Caco-2 (cell line): ENCODE results near the gene ARHGAP4. TPM values are rescaled to one million over a fixed set of nuclear protein-coding genes. Genes with fewer than 3 reads are reported as not detected.

Source experiments
- BruUV-seq: library from RNA; stranded (reverse); fragments of 400-500 nt; replicated peaks from 2 replicates; lab custom pipeline; 2021; lab: Mats Ljungman, UMichigan
- CTCF ChIA-PET: fragments of 300-600 bp; sonication (Branson Sonifier 250); formaldehyde crosslinking; loops from one replicate; lab custom pipeline; 2022; ENCODE audit warnings: antibody characterized with exemption; lab: Charles Lee
- POLR2A ChIA-PET: fragments of 300-600 bp; sonication (Branson Sonifier 250); formaldehyde crosslinking; loops from one replicate; lab custom pipeline; 2022; ENCODE audit warnings: antibody characterized with exemption; lab: Charles Lee
- DNase-seq, 2 experiments: peaks; one replicate each; pipeline versions ENCODE4 v3.0.0 to v3.0.0-alpha.2; 2020 to 2022
- H3K27me3 ChIP-seq: replicated peaks from 2 replicates; pipeline ENCODE4 v1.6.0; 2011; ENCODE audit warnings: low read length; ENCODE audit not compliant: control insufficient read depth, insufficient read depth
- H3K36me3 ChIP-seq: 2 replicates; pipeline ENCODE4 v1.5.1; 2011; ENCODE audit warnings: low read length; ENCODE audit not compliant: control insufficient read depth, insufficient read depth
- H3K4me1 ChIP-seq: fragments of 250-450 bp; sonication (Bioruptor Pico); 2 replicates; pipeline ENCODE4 v1.5.1; 2020; ENCODE audit warnings: mild to moderate bottlenecking
- H3K4me3 ChIP-seq: 2 replicates; pipeline ENCODE4 v1.5.1; 2011; ENCODE audit warnings: low read depth, mild to moderate bottlenecking, control low read depth, low read length
- H3K9me3 ChIP-seq: fragments of 250-450 bp; sonication (Bioruptor Pico); 2 replicates; pipeline ENCODE4 v1.5.1; 2020; ENCODE audit warnings: mild to moderate bottlenecking, moderate library complexity
- H3K27ac Mint-ChIP-seq: one replicate; pipeline ENCODE4 v1.8.0; 2022; ENCODE audit warnings: mixed read lengths; ENCODE audit not compliant: unreplicated experiment
- H3K27me3 Mint-ChIP-seq: one replicate; pipeline ENCODE4 v1.8.0; 2022; ENCODE audit warnings: mixed read lengths; ENCODE audit not compliant: insufficient read depth, unreplicated experiment
- H3K36me3 Mint-ChIP-seq: one replicate; pipeline ENCODE4 v1.8.0; 2022; ENCODE audit warnings: mild to moderate bottlenecking, mixed read lengths; ENCODE audit not compliant: insufficient read depth, unreplicated experiment
- H3K4me1 Mint-ChIP-seq: one replicate; pipeline ENCODE4 v1.8.0; 2022; ENCODE audit warnings: low read depth, mixed read lengths; ENCODE audit not compliant: unreplicated experiment
- H3K4me3 Mint-ChIP-seq: one replicate; pipeline ENCODE4 v1.8.0; 2022; ENCODE audit warnings: mild to moderate bottlenecking, moderate library complexity, mixed read lengths; ENCODE audit not compliant: unreplicated experiment
- H3K9me3 Mint-ChIP-seq: one replicate; pipeline ENCODE4 v1.8.0; 2022; ENCODE audit warnings: mixed read lengths; ENCODE audit not compliant: unreplicated experiment
- CTCF ChIP-seq, 2 experiments: fragments of 200-600 bp in 1 of 2; IDR thresholded peaks; 1 replicate in 1 of 2; 2 replicates in 1 of 2; pipeline versions ENCODE4 v1.5.1 to v1.8.0; 2011 to 2022; ENCODE audit warnings: antibody characterized with exemption in 1 of 2, control low read depth in 1 of 2, inconsistent platforms in 1 of 2, low read depth in 1 of 2, low read length in 1 of 2, mild to moderate bottlenecking in 1 of 2, moderate library complexity in 1 of 2; ENCODE audit not compliant: insufficient read depth in 1 of 2, severe bottlenecking in 1 of 2, unreplicated experiment in 1 of 2
- intact Hi-C: fragments of 100-400 bp; cut with micrococcal nuclease; formaldehyde crosslinking; loops from one replicate; pipeline ENCODE4 v1.10.0; 2022; ENCODE audit not compliant: unreplicated experiment
- total RNA-seq: library from RNA; stranded (reverse); gene quantifications from 2 replicates; pipeline ENCODE4 v1.2.3, GENCODE V29; 2022

Gene ARHGAP4
- total RNA-seq, 1 experiment from 2014 or later: 15.7 TPM

- Histone ChIP-seq H3K27me3 (no peaks in the 10 kb centered on the region), H3K9me3 (no peaks in the 10 kb centered on the region), H3K4me1 (no peaks in the 10 kb centered on the region), H3K4me3 (no peak overlapping the region), H3K36me3 (no peaks in the 10 kb centered on the region)
- DNase-seq: no peak
- BruUV-seq: no TSS peak
- ChIA-PET POLR2A (no interaction called here), CTCF (interaction anchor here (1.0 kb wide), 1 partner anchor 21 kb away, joined by 3 read pairs; no protein-coding TSS in a partner anchor)
- Mint-ChIP-seq H3K4me1 (no peaks in the 10 kb centered on the region), H3K36me3 (no peaks in the 10 kb centered on the region), H3K4me3 (no peak overlapping the region), H3K27me3 (no peaks in the 10 kb centered on the region), H3K27ac (no peak overlapping the region), H3K9me3 (no peaks in the 10 kb centered on the region)
- TF ChIP-seq CTCF (IDR thresholded peaks at IDR 0.05; ENCODE audit: insufficient read depth in 1 of 2, low read depth in 1 of 2, low read length in 1 of 2, severe bottlenecking in 1 of 2, unreplicated experiment in 1 of 2): no peak
- intact Hi-C loops: no loop called here
Observed at GRCh38 chrX:153901753-153902140, 24.3 kb downstream of the ARHGAP4 start.

GRCh38 chrX:153900831-153901752 is 25.0 kb downstream of the ARHGAP4 start:
- Mint-ChIP-seq H3K9me3 (no peaks in the 10 kb centered on the region), H3K4me1 (no peaks in the 10 kb centered on the region), H3K27me3 (no peaks in the 10 kb centered on the region), H3K4me3 (no peak overlapping the region), H3K36me3 (no peaks in the 10 kb centered on the region), H3K27ac (no peak overlapping the region)
- ChIA-PET POLR2A (no interaction called here), CTCF (interaction anchor here (1.0 kb wide), 1 partner anchor 22 kb away, joined by 3 read pairs; no protein-coding TSS in a partner anchor)
- intact Hi-C loops: no loop called here
- BruUV-seq: no TSS peak
- Histone ChIP-seq H3K27me3 (no peaks in the 10 kb centered on the region), H3K4me1 (no peaks in the 10 kb centered on the region), H3K36me3 (no peaks in the 10 kb centered on the region), H3K9me3 (no peaks in the 10 kb centered on the region), H3K4me3 (no peak overlapping the region)
- no peak for TF ChIP-seq CTCF (IDR thresholded peaks at IDR 0.05; ENCODE audit: insufficient read depth in 1 of 2, low read depth in 1 of 2, low read length in 1 of 2, severe bottlenecking in 1 of 2, unreplicated experiment in 1 of 2)
- DNase-seq: peak; percentile 25 to 50

GRCh38 chrX:153897899-153898298 is 28.2 kb downstream of the ARHGAP4 start:
- Histone ChIP-seq H3K36me3 (no peaks in the 10 kb centered on the region), H3K4me3 (no peak overlapping the region), H3K4me1 (no peaks in the 10 kb centered on the region), H3K9me3 (no peaks in the 10 kb centered on the region), H3K27me3 (no peaks in the 10 kb centered on the region)
- POLR2A ChIA-PET: no interaction called here
- intact Hi-C loops: loop anchor here (5.0 kb wide), 1 partner anchor 426 kb away; the partner anchor contains the start of gene HAUS7
- Mint-ChIP-seq H3K9me3 (no peaks in the 10 kb centered on the region), H3K27me3 (no peaks in the 10 kb centered on the region), H3K4me1 (no peaks in the 10 kb centered on the region), H3K4me3 (no peak overlapping the region), H3K36me3 (no peaks in the 10 kb centered on the region), H3K27ac (no peak overlapping the region)
- DNase-seq: no peak
- CTCF ChIA-PET: no interaction called here
- BruUV-seq: no TSS peak
- TF ChIP-seq CTCF (IDR thresholded peaks at IDR 0.05; ENCODE audit: insufficient read depth in 1 of 2, low read depth in 1 of 2, low read length in 1 of 2, severe bottlenecking in 1 of 2, unreplicated experiment in 1 of 2): no peak
